GM18870 (cell line): Measurements from ENCODE around the gene SLC9C2.
"Not testable (repeated sequence)": the region's sequence is repeated elsewhere in the genome, so short reads cannot be mapped to it uniquely, and the experiment has no call there.

Source experiments
- ATAC-seq: cut with Tn5 transposase; IDR thresholded peaks from one replicate; pipeline ENCODE4 v1.9.1; 2021; ENCODE audit warnings: moderate library complexity; ENCODE audit not compliant: unreplicated experiment

The SLC9C2 gene, protein sequence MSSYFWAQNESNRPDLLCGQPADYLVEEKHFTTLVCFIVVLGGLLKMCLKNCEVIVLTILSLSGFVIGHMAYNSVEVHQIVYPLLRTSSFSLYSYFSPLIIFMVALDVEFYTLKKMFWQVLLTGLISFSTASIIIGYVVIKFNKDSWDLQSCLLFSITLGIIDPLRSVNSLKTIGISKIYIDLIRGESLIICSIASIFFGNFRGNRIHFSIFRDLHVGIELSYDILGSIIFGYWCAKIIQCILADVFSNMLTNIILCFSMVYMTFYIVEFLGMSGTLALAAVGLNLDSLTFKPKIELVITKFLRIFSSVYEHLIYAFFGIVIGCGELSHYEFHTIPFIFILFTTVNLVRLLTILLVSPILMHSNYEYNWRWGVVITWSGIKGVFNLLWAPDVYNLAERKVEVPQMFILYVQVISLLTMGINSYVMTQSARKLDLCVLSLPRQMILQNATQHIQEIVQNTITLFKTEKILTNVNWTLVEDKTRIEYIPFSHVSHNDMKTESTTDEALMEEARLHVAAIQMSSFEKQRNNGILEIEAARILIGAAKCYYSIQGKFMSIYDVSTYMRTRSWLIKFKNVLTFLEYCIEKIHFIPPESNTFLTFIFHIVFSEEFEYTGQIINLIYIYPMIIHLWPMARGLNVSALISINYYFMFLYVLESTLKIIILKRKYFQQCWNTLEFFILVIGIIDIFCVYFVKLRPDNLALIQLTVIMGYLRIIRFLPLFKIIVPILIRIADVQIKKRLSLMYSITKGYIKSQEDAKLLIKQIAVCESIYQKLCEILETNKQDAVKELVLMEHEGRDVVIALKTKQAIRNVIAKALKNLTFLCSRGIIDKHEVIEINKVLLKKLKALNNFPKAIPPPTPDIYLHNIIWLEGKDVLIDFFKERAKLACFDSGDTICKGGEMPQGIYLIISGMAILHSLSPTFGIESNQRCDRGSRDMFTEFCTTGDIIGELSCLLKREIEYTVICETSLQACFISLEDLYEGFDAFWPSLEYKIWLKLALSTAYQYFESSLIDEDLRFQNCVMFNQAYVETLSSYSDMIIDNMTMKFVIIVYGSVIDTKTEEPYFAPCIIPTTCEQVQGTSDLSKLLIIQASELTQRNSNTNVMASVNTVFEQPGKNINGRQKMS

GRCh38 chr1:173603056-173603591 is at the start of gene SLC9C2:
Gene SLC9C2, minus strand, starts transcription at chr1:173603072. Its CDS starts 1,296 bp downstream, at chr1:173601776.
- ATAC-seq: no peak

DNA sequence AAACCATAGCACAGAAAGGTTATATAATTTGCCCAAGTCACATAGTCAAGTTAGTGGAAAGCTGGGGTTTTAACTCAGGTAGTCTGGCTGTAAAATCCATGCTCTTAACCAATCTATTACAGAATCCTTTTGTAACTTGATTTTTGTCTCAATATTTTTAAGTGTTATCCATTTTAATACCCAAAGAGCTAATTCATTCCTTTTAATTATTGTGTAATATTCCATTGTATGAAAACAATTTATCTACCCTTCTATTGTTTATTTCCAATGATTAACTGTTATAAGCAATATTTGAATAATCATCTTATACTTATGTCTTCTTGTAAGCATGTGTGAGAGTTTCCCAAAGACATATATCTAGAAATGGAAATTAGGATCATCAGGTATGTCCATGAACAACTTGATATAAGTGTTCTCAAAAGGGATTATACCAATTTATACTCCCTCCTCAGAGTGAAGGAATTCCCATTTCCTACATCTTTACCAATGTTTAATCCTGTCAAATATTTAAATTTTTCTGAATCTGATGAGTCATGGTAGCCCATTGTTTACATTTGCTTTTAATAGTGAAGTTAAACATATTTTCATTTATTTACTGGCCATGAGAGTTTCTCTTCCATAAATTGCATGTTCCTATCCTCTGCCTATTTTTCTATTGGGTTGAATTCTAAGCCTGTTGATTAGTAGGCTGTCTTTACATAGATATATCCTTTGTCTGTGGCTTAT is 46.2 kb upstream of the SLC9C2 start:
- ATAC-seq: no peak

- ATAC-seq: no peak
These were observed 43.8 kb upstream of the SLC9C2 start for GRCh38 chr1:173646656-173647055.

GRCh38 chr1:173642450-173643139 is 39.7 kb upstream of the SLC9C2 start:
- ATAC-seq: not testable (repeated sequence)

GRCh38 chr1:173639102-173639501 is 36.2 kb upstream of the SLC9C2 start:
- no peak for ATAC-seq

GRCh38 chr1:173638043-173639021 is 35.5 kb upstream of the SLC9C2 start:
- no peak for ATAC-seq

DNA sequence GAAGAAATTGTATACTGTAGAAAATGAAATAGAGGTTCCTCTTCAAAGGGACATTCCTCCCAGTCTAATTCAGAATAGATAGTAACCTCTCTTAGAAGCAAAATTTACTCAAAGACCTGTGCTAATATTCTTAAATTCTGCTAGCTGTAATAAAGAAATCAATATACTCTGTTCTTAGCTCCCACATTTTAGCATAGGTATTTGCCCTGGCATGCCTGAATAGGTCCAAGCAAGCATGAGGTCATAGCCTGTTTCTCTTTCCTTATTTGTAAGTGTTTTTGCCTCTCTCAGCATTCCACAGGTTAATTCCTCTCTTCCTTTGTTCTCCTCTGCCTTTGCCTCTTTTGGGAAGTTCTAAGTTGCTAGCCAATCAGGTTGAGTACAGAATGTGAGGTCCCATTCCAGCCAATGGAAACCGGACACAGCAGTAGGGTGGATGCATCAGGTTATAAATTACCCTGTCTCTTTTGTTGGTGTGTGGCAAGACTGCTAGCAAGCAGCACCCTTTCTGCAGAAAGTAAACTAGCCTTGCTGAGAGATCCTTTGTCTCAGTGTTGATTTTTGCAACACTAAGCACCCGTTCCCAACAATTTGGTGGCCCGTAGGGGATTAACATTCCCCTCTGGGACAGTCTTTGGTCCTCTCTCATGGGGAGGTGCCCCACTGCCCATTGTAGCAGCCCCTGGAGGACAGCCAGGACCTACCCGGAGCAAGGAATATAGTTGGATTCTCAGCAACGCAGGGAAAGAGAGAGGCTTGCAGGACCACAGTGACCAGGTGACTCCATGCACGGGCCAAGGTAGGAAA is 34.6 kb upstream of the SLC9C2 start:
- not testable (repeated sequence) for ATAC-seq

DNA sequence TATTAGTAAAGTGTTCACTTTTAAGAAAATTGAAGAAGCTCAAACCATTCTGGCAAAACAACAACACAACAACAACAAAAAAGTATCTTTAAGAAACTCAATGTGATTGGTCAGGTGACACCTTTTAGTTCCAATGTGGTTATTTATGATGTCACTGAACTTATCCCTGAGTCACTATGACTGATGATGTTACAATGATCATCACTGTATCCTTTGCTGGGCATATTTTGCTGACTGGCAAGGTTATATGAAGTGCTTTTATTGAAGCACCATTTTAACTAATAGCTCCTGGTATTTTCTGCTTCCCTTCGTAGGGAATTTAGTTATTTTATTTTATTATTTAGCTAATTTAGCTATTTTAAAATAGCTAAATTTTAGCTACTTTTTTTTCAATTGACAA is 32.2 kb upstream of the SLC9C2 start, which contains the start of gene TEX50:
TSS of gene TEX50 (plus strand) at position 223 of the 400 bp plus-strand sequence. CDS start 184 bp downstream, outside the sequence.
- ATAC-seq: no peak

- no peak for ATAC-seq
These were observed 26.0 kb upstream of the SLC9C2 start for GRCh38 chr1:173628888-173629287.

- ATAC-seq: no peak
These were observed 24.4 kb upstream of the SLC9C2 start for GRCh38 chr1:173627269-173627668.

GRCh38 chr1:173616859-173617258 is 14.0 kb upstream of the SLC9C2 start:
- no peak for ATAC-seq

DNA sequence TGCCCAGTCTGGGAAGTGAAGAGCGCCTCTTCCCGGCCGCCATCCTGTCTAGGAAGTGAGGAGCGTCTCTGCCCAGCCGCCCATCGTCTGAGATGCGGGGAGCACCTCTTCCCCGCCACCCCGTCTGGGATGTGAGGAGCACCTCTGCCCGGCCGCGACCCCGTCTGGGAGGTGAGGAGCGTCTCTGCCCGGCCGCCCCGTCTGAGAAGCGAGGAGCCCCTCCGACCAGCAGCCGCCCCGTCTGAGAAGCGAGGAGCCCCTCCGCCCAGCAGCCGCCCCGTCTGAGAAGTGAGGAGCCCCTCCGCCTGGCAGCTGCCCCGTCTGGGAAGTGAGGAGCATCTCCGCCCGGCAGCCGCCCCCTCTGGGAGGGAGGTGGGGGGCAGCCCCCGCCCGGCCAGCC is 10.2 kb upstream of the SLC9C2 start:
- not testable (repeated sequence) for ATAC-seq

DNA sequence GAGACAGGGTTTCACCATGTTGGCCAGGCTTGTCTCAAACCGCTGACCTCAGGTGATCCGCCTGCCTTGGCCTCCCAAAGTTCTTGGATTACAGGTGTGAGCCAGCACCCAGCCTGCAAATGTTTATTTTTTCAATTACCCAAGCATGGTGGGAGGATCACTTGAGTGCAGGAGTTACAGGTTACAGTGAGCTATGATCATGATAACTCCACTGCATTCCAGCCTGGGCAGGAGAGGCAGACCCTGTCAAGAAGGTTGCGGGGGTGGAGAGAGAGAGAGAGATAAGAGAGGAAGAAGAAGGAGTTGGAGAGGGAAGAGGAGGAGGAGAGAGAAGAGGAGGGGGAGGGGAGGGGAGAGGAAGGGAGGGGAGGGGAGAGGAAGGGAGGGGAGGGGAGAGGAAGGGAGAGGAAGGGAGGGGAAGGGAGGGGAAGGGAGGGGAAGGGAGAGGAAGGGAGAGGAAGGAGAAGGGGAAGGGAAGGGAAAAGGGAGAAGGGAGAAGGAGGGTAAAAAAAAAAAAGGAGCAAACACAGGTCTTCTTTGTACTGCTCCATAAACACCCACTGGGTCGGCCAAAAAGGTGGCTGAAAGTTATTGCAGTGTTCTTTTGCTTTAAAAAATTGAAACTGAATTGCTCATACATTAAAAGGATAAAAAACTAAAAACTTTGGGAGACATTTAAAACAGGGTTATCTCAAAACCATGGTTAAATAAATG is 5.8 kb upstream of the SLC9C2 start:
- ATAC-seq: no peak

- no peak for ATAC-seq
These were observed 1.3 kb downstream of the SLC9C2 start for GRCh38 chr1:173601588-173601987.

- no peak for ATAC-seq
These were observed 6.6 kb downstream of the SLC9C2 start for GRCh38 chr1:173596097-173596825.

- not testable (repeated sequence) for ATAC-seq
These were observed 11.7 kb downstream of the SLC9C2 start for GRCh38 chr1:173591138-173591537.
